NCI-H460 (cell line): Measurements from ENCODE around the gene PNPLA2. TPM values are rescaled to one million over a fixed set of nuclear protein-coding genes. Genes with fewer than 3 reads are reported as not detected.

Experiments used
- DNase-seq: peaks from one replicate; pipeline ENCODE4 v3.0.0-alpha.2; 2016; ENCODE audit warnings: low read depth; ENCODE audit errors: extremely low read depth
- total RNA-seq: library from RNA; depleted of rRNA; stranded (reverse); fragments of >200 nt; shearing (Covaris generic); gene quantifications from 2 replicates; pipeline ENCODE4 v1.2.3, GENCODE V29; 2014

PNPLA2 gene
- total RNA-seq, 1 experiment from 2014 or later = 15.7 TPM

- peak; percentile 78 for DNase-seq
Observed at GRCh38 chr11:842370-843002, 23.8 kb downstream of the PNPLA2 start, which contains the start of the genes POLR2L and TSPAN4. POLR2L (minus strand) TSS chr11:842529; CDS start chr11:842508, 21 bp downstream. TSPAN4 (plus strand) TSS chr11:842852; CDS start chr11:850305, 7,453 bp downstream.

GRCh38 chr11:843086-843734 lies 24.5 kb downstream of the PNPLA2 start:
- no peak for DNase-seq

- DNase-seq = peak; percentile 81
Observed at GRCh38 chr11:843818-844692, 25.3 kb downstream of the PNPLA2 start.

DNA sequence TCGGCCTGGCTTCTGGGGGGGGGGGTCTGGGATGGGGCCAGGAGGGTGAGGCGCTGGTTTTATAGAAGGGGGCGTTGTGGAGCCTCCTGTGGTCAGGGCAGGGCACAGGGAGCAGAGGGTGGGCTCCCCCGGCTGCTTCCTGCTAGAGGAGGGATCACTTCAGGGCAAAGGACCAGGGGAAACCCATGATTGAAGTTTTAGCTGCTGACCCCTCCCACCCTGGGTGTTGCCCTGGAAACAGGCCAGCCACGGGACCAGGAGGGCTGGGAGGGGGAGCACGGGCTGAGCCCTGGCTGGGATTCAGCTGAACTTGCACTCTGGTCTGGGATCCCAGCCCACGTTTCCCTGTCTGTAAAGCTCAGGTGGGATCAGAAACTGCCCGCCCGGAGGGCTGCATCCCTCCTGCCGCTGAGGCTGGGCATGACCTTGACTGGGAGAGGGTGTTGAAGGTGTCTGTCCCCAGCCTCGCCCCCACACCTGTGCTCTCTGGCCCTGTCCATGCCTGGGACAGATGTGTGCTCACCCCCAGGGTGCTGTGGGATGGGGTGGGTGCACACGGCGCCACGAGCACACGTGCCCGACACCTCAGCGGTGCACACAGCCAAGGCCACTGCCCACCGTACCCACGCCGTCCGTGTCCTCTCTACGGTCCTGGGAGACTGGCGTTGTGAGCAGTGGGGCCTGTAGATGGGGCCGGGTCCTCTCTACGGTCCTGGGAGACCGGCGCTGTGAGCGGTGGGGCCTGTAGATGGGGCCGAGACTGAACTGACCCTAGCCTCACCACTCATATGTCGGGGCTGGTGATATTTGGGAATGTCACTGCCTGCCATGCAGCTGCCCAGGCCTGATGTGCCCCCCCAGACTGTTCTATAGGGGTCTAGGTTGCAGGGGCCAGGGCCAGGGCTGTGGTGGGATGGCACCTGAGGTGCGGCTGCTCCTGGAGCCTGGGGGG lies 26.3 kb downstream of the PNPLA2 start:
- DNase-seq = peak; percentile 61

- DNase-seq = no peak
Observed at GRCh38 chr11:845872-846495, 27.3 kb downstream of the PNPLA2 start.

GRCh38 chr11:846496-847098 lies 27.9 kb downstream of the PNPLA2 start:
- DNase-seq = no peak

GRCh38 chr11:847876-848275 lies 29.2 kb downstream of the PNPLA2 start:
- DNase-seq = no peak

- DNase-seq = no peak
Observed at GRCh38 chr11:848380-848931, 29.7 kb downstream of the PNPLA2 start.

DNA sequence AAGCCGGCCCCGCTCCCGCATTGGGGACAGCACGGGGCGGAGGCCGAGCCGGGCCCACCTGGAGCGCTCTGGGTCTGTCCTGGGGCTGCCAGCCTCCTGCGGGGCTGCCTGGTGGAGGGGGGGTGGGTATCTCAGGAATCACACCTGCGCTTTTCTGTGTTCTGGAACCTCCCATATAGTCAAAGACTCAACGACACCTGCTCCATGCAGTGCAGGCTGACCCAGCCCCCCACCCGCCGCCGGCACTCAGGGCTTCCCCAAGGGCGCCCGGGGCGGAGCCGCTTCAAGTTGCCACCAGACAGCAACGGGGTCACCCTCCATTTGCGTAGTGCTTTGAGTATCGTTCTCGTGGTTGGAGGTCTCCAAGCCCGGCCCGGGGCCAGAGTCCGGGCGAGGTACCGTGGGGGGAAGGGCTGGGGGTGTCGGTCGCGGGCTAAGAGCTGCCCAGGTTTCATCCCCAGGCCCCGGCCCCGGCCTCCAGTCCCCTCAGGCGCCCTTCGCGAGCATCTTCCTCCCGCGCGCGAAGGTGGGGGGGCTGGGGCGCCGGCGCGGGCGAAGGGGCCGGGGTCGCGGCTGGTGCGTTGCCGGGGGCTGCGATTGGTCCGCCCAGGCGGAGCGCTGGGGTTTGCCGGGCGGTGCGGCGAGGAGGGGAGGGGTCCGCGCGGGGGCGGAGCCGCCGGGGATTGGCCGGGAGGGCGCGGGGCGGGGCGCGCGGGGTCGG lies 30.6 kb downstream of the PNPLA2 start:
- DNase-seq = no peak

DNA sequence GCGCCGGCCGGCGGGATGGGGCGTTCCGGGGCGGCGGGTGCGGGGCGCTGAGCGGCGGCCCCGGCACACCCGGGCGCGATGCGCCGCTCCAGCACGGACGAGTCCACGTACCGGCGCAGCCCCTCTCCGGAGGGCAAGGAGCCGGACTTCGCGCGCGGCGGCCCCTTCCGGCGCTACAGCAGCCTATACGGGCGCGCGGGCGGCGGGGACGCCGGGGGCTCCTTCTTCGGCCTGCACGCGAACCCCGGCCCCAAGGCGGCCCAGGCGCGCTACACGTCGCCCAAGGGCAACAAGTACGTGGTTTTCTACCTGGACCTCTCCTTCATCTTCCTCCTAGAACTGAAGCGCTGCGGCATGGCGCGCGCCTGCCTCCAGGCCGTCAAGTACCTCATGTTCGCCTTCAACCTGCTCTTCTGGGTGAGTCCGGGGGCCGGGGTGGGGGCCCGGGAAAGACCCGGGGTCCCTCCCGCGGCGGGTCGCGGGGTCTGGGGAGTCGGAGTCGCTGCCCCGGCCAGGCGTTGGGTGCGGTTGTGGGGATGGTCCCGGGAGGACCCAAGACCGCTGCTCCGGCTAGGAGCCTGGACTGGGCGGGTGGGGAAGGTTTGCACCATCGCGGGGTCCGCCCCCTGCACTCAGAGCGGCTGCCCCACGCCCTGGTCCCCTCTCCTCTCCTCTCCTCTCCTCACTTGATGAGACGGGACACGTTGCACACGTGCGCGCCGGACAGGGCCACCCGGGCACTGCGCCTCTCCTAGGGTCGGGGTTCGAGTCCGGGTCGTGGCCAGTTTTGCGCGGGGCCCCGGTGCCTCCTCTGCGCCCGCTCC lies 31.4 kb downstream of the PNPLA2 start:
- no peak for DNase-seq

DNA sequence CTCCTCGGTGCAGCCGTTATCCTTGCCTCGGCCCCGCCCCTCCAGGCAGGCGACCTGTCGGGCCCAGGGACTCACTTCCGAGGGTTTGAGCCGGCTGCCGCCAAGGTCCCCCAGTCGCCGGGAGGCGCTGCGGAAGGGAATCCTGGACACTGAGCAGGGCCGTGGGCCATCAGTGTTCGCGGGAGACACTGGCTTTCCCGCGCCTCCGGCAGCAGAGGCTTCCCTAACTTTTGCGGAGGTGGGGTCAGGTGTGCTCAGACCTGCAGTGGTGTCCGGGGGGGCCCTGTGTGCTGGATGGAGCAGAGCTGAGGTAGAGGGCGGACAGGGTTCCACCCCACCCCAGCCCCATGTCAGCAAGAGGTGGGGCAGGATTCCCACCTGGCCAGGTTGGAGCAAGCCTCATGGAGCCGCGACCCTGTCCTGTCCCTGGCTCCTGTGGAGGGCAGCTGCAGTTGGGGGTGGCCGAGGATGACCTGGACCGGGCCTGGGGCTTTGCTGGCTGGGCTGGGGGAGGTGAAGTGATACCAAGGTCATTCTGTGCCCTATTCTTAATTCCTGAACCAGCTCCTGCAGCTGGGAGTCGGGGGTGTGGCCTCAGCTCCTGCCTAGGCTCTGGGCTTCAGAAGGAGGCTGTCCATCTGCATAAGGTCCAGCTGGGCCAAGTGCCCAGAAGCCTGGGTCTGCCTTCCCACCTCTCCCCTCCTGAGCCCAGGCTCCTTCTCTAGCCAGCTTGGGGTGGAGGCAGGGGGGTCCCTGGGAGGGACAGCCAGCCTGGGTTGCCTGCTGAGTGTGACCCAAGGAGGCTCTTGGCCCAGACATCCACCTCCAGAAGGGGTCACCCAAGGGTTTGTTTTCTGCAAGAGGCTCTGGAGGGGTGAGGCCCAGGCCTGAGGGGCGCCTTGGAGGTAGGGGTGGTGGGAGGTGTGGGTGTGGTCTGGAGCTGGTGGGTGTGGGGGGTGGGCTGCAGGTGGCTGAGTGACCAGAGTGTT lies 32.4 kb downstream of the PNPLA2 start:
- DNase-seq = no peak

DNA sequence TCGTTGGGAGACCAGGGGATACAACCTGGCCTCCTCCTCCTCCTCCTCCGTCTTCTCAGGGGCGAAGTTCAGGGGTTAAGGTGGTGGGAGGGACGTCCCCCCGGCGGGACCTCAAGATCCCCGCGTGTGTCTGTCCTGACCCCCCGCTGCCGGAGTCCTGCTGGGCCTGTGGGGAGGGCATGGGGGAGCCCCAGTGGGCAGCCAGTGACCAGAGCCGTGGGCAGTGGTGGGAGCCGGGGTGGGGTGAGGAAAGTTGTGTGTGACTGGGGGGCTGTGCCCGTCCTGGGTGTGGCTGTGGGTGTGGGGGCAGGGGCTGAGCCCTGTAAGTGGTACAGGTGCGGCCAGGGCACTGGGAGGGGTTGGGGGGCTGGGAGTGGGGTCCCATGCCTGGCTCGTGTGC lies 34.0 kb downstream of the PNPLA2 start:
- DNase-seq = no peak

GRCh38 chr11:853682-854448 lies 35.2 kb downstream of the PNPLA2 start:
- no peak for DNase-seq

GRCh38 chr11:854601-855329 lies 36.1 kb downstream of the PNPLA2 start:
- DNase-seq = no peak

DNA sequence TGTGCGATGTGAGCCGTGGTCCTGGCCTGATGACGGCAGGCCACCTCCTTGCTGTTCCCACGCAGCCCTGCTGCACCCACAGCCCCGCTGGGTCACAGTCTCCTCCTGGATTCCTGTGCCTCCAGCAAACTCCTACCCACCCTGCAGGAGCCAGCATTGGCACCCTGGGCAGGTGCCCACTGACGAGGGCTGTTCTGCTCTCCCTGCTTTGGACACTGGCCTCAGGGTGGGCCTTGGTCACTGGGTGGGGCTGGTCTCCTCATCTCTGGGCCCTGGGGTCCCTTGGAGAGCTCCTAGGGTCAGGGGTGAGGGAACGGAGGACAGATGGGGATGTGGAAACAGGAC lies 36.6 kb downstream of the PNPLA2 start:
- DNase-seq = no peak
